D721Med (cell line): ENCODE measurements around the gene BTD.

Source experiments
- DNase-seq: peaks from one replicate; pipeline ENCODE4 v3.0.0; 2011; ENCODE audit warnings: low spot score; ENCODE audit not compliant: insufficient read length
- FAIRE-seq: peaks from 2 replicates; lab custom pipeline; 2011; peaks lifted over from hg19 to GRCh38; lab: Jason Lieb, UNC
- CTCF ChIP-seq: IDR thresholded peaks from 2 replicates; pipeline ENCODE4 v1.5.1; 2012; ENCODE audit warnings: mild to moderate bottlenecking, control low read depth; ENCODE audit not compliant: insufficient read depth; ENCODE audit errors: missing control alignments

The BTD gene

GRCh38 chr3:15601399-15602145 lies at the start of gene BTD, which contains the start of gene HACL1:
Gene BTD, plus strand, starts transcription at chr3:15601745. Its CDS starts 33,695 bp downstream, at chr3:15635440.
Gene HACL1, minus strand, starts transcription at chr3:15601569. Its CDS starts 106 bp downstream, at chr3:15601463.
- DNase-seq = peak; percentile 50
- FAIRE-seq = no peak

GRCh38 chr3:15551902-15552301 lies 49.6 kb upstream of the BTD start:
- no peak for TF ChIP-seq CTCF
- FAIRE-seq (no peak), DNase-seq (no peak)

More at GRCh38 chr3:15601399-15602145, at the start of gene BTD, which contains the start of gene HACL1:
- no peak for TF ChIP-seq CTCF

GRCh38 chr3:15553749-15554148 lies 47.8 kb upstream of the BTD start:
- FAIRE-seq = no peak
- no peak for TF ChIP-seq CTCF

GRCh38 chr3:15556512-15556911 lies 45.0 kb upstream of the BTD start:
- no peak for DNase-seq
- no peak for TF ChIP-seq CTCF
- FAIRE-seq = no peak

More at GRCh38 chr3:15553749-15554148, 47.8 kb upstream of the BTD start:
- DNase-seq = no peak

GRCh38 chr3:15557511-15557946 lies 44.0 kb upstream of the BTD start:
- TF ChIP-seq CTCF = peak; percentile 47
- FAIRE-seq (no peak), DNase-seq (no peak)

- DNase-seq (no peak), FAIRE-seq (no peak)
- no peak for TF ChIP-seq CTCF
Measured at GRCh38 chr3:15558581-15558980, 43.0 kb upstream of the BTD start.

GRCh38 chr3:15562560-15562959 lies 39.0 kb upstream of the BTD start:
- FAIRE-seq = no peak

More at GRCh38 chr3:15562560-15562959, 39.0 kb upstream of the BTD start:
- no peak for DNase-seq
- TF ChIP-seq CTCF = no peak
